ENCODE data around the gene RUVBL1.

RUVBL1 gene

DNA sequence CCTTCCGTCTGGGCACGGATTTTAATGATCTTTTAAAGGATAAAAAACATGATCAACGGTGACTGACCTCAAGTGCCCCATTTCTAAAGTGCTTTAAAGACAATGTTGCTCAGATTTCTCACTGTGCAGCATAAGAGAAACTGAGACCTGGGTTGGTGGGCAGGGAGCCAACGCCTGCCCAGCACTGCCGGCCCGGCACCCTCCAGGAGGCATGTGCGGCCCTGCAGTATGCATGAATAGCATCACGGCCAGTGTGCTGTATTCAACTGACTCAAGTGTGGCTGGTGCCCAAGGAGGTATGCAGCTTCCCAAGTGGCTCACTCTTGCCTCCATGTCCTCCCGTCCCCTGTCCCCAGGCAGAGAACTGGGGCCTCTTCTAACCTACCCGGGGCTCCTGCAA, 41.1 kb downstream of the RUVBL1 start:
- DNase-seq (ENCODE audit: low spot score), result no peak

DNA sequence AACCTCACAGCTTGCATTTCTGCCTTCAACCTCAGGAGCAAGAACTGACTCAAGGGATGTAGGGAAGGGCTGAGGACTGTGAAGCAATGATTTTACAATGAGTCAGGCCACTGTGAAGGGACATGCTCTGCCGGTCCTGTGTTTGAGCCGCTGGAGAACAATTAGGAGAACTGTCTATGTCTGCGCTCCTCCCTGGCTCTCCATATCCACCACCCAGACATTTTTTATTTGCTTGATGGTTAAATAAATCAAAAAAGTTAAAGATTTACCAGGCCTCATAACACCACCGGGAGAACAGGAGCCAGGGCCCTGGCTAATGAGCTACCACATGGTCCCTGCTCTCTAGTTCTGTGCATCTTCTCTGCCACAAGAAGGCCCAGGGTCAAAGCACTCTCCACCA, 41.8 kb downstream of the RUVBL1 start:
- DNase-seq (ENCODE audit: low spot score), result no peak

DNA sequence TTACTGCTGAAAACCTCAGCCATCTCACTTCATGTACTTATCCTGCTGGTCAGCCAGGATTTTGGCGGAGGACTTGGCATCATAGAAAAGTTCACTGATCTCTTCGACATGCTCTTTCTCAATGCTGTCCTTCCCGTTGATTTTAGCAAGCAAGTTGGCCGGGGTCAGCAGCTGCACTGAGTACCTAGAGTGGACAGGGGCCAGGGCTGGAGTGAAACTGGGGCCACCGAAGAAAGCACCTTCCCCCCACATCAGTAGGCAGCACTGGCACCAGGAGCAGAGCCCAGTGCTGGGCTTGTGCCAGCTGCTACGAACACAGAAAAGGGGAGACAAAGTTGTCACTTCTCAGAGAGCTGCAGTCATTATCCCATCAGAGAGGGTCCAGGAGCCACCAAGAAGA, 42.4 kb downstream of the RUVBL1 start:
- DNase-seq (ENCODE audit: low spot score), result no peak

DNA sequence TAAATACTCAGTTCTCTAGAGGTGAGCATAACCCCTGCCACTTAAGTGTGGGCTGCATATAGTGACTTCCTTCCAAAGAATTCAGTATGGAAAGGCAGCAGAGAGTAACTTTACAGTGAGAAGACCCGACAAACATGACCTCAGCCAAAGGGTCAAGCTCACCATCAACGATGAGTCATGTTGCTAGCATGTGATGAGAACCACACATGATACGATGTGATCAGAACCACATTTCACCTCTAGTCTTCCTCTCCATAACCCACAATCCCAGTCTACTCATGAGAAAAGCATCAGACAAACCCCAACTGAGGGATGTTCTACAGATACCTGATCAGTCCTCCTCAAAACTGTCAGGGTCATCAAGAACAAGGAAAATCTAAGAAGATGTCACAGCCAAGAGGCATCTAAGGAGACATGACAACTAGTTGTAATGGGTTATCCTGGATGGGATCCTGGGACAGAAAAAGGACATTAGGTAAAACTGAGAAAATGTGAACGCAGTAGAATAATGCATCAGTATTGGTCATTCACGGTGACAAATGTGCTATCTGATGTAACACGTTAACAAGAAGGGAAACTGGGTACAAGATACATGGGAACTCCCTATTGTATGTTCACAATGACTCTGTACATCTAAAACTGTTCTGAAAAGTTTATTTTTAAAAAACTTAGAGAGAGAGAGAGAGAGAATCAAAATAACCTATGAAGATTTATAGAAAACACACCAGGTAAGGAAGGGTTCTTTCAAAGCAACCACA, 43.1 kb downstream of the RUVBL1 start:
- DNase-seq (ENCODE audit: low spot score), result no peak

DNA sequence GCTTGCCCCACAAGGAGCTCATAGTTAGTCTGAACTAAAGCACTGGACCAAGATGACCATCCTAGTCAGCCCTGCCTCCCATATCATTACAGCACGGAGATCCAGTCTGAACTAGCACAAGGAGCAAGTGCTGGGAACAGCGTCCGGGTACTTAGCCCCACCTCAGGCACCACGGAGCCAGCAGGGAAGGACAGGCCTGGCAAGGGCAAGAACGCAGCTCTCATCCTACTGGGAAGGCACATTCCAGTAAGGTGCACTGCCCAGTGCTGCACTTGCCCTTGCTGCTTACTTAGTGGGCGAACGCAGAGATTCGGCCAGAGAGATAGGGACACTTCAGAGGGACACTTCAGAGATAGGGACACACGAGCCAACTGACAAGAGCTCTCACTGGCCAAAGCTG, 43.8 kb downstream of the RUVBL1 start:
- no peak for DNase-seq (ENCODE audit: low spot score)

DNA sequence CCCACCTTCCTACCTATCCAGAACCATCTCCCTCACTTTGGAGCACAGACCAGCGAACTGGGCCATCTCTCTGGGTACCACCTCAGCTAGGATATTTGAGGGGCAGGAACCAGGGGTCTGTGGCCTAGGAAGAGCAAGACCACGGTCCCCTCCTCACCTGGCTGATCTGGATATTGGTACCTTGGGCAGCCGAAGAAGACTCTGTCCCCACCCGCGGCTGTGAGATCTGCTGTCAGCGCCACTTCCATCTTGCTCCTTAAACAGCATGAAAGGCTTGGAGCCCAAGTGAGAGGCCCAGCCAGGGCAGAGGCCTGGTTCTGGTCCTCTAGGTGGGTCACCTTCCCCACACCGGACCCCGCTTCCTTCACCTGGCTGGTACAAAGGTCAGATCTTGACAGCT, 44.7 kb downstream of the RUVBL1 start:
- DNase-seq (ENCODE audit: low spot score), result no peak

DNA sequence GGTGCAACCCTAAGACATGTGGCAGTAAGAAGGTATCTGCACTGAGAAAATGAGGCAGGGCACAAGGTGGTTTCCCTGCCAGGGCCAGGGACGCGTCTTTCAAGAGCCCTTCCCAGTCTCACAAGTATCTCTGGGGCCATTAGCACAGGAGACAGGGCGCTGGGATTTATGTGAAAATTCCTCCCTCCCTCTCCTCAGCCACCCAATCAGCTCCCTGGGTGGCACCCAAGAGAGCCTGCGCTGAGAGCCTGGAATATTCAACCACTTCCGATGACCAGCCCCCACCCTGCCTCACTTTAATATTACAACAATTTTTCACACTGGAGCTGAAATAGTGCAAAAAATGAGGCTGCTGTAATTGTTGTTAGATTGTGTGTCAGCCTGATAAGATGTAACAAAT, 45.3 kb downstream of the RUVBL1 start:
- DNase-seq (ENCODE audit: low spot score), result no peak

DNA sequence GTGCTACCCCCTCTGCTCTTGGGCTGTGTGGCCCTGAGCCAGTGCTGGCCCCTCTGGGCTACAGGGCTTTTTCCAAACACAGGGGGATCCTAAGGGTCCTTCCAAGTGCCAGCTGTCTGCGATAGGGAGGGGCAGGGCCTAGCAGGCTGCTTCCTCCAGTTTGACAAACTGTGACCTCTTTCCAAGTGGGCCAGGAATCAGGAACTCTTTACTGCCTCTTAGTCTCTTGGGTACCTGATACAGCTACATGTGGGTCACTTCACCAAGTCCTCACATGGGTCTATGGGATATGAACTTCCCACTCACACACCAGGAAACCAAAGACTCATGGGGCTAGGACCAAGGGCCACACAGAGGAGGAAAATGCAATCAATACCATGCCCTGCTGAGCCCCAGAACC, 45.9 kb downstream of the RUVBL1 start:
- no peak for DNase-seq (ENCODE audit: low spot score)

DNA sequence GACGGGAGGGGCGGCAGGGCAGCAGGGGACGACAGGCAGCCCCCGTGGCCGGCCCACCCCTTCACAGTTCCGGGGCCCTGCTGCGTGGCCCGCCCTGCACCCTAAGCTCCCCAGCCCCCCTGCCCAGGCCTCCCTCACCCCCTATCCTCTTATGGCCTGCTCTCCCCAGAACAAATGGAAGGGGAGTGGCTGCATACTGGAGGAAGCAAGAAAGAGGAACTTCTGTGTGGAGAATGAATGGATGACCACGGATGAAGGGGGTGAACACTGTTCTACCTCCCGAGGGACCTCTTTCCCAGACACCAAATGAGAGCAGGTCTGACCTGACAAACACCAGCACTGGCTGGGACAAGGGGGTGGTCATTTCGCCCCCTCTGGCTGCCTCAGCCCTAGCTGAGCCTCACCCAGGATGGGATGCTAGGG, 46.4 kb downstream of the RUVBL1 start:
- DNase-seq (ENCODE audit: low spot score), result peak; percentile 8

DNA sequence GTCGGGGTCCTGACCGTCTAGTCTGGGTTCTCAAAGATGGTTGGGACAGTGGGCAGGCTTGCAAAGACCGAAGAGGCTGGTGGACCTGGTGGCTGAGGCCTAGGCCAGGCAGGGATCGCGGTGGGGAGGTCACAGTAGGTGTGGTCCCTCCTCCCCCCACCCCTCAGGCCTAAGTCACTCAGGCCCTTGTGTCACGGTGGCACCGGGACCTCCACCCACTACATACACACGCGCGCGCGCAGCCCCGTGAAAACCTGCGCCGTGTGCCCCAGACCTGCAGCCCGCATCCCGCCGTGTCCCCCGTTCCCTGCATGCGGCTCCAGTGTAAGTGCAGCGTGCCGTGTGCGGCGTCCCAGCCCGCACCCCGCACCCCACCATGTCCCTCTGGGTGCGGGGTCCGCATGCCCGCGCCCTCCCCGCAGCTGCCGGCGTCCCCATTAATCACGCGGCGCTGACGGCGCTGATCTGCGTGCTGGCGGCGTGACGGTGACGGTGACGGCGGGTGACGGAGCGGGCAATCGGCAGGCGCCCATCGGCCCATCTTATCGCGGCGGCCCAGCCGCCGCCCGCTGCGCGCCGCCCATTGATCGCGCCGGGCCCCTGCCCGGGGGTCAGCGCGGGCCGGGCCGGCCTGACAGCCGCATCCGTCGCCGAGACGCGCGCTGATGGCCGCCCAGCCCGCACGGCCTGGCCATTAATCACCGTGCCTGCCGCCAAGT, 47.0 kb downstream of the RUVBL1 start:
- DNase-seq (ENCODE audit: low spot score), result peak; percentile 50

DNA sequence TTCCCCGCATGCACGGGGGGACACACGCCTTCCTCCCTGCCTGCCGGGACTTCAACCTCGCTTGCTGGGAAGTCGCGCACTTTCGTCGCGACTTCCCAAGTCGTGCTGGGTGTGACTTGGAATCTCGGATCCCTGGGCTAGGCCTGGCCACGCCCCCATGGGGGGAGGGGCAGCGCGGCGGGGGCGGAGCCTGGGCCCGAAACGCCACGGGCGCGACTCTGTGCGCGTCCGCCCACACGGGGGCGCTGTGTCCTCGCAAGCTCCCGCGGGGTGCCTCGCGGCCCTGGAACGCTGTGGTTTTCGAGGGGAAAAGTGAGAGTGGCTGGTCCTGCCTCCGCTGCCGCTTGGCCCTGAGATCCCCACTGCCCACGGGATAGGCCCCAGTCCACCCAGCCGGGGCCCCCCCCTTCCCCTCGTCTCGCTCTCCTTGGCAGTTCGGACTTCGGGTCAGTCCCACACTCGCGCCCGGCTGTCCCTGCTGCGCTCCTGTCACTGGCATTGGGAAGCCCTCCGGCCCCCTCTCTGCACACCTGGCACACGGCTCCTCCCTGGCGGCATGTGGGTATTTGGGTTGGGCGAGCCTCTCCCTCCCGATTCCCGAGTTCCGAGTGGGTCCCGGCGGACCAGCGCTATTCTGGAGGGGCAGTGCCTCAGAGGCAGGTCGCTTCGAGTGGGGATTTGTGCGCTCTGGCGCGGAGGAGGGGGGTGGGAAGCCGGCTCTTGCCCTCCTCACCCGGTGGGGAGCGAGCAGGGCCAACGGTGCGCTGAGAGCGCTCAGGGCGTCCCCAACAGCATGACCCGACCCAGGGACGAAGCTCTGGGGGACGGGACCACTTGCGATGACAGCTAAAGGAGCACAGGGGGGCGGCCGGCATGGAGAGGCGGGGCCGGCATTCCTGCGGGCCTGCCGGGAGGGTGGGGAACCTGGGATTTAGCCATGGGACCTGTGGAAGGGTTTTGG, 47.8 kb downstream of the RUVBL1 start:
- DNase-seq (ENCODE audit: low spot score), result peak; percentile 85

DNA sequence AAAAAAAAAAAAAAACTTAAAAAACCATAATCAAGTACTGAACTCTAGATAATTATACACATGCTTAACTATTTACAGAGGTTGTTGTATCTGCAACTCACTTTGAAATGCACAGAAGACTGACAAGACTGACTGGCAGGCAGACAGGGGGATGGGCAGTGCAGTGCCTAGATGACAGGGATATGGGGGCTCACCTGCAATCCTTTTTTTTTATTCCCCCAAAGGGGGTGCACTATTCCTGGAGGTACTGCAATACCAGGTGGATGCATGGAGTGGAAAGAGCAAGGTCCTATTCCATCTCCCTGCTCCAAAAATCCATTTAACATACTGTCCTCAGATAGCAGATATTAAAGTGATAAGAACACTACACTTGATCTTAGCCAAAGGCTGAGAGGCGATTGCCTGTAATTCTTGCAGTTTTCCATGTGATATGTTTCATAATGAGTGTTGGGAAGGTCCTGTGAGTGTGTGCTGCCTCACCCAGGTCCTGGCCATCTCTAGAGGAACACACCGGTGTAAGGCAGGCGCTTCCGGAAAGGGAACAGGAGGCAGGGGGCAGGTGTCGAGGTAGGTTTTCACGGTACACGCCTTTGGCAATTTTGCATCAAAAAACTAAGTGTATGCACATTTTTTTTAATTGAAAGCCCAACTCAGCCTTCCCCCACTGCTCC, 48.6 kb downstream of the RUVBL1 start:
- DNase-seq (ENCODE audit: low spot score), result no peak

DNA sequence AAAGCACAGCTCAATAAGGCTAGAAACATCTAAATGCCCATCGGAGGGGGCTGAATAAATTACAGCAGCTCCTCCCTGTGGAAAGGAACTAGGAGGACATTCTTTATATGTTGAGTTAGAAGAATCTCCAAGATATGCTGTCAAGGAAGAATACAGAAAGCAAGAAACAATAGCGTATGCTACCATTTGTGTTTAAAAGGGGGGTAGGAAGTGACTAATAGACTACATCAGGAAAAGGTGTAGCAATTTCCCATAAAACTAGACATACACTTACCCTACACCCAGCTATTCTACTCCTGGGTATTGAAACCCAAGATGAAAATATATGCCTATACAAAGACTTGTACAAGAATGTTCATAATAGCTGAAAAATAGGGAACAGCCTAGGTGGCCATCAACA, 49.8 kb downstream of the RUVBL1 start:
- no peak for DNase-seq (ENCODE audit: low spot score)

DNA sequence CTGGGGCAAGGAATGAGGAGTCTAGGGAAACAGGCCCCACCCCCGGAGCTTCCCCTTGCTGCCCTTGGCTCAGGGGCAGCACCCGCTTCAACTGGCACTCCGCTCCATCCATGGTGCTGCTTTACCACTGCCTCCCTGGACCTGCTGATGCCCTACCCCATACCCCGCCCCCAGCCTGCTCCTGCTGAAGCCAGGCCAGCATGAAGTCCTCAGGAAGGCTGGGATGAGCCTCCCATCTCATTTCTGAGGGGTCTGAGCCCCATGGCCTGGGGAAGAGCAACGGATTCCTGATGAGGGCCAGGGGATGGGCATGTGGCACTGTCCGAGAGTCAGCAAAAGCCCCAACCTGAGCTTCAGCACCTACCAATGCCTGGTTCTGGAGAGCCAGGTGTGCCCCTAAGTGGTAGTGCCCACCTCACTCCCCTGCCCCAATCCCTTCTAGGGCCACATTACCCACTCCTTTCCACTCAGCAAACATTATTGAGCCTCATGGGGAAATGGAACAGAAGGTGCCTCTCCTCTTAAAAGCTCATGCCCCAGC, 50.4 kb downstream of the RUVBL1 start:
- DNase-seq (ENCODE audit: low spot score), result no peak

DNA sequence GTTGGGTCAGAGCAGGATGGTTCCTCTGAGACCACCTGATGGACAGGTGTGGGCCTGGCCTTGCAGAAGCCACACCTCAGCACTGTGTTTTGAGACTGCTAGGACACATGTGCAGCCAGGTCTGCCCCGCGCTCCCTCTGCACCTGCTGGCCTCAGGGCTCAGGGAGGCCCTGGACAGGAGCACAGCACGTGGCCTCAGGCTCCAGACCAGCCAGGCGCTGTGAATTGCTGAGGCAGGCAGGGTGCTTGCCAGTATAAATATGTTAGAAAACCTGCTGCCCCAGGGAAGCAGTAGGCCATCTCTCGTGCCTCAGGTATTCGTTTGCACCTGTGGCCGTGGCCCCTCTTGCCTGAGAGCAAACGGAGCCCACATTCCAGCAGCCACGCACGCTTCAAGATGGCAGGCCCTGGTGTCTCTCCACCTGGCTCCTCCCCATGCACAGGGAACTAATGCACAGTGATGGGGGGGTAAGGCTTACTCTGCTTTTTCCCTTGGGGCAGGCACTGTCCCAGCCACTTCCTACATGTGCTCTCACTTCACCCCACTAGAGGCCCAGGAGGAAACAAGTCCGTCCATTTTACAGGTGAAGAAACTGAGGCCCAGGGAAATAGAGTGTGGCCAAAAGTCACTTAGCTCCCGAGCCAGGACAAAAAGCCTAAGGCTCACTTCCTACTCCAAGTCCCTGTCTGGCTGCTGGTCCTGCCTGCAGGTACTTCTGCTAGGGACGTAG, 51.0 kb downstream of the RUVBL1 start:
- DNase-seq (ENCODE audit: low spot score), result no peak

DNA sequence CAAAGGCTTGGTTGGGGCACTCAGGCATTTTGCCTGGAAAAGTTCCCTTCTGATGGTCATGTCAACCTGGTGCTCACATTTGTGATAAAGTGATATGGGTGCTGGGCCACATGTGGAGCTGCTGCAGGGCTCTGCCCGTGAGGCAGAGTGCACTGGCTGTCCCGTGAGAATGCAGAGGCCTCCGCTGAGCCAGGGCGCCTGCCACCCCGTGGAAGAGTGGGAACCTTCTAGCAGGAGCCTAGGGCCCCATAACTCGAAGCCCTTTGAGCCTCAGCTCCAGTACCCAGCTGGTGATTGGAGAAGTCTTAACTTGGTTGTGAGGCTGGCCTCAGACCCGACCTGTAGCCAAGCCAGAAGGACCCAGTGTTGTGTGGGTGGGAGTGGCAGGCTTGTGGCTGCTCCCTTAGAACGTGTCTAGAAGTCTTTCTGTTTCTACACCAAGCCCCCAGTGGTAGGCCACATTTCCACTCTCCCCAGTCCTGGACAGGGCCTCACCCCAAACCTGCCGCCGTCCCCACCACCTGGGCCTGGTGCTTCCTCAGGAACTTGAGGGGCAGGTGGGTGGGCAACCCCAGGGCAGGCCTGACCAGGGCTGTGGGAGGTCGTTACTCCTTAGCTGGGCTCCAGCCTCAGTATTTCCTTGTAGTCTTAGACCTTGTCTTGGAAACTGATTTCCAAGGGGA, 51.7 kb downstream of the RUVBL1 start:
- no peak for DNase-seq (ENCODE audit: low spot score)

DNA sequence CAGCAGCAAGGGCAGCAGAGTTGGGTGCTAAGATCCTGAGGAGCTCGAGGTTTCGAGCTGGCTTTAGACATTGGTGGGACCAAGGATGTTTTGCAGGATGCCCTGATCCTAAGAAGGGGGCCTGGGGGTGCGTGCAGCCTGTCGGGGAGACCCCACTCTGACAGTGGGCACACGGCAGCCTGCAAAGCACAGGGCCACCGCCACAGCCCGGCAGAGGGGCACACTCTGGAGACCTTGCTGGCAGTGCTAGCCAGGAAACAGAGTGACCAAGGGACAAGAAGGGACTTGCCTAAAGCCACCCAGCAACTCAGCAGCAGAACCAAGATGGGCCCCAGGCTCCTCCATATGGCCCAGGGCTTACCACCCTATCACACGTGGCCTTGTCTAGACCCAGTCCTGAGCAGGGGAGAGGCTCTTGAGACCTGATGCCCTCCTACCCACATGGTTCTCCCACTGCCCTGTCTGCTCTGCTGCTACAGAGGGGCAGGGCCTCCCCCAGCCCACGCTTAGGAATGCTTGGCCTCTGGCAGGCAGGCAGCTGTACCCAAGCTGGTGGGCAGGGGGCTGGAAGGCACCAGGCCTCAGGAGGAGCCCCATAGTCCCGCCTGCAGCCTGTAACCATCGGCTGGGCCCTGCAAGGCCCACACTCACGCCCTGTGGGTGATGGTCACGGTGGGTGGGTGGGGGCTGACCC, 52.6 kb downstream of the RUVBL1 start:
- DNase-seq (ENCODE audit: low spot score), result no peak

DNA sequence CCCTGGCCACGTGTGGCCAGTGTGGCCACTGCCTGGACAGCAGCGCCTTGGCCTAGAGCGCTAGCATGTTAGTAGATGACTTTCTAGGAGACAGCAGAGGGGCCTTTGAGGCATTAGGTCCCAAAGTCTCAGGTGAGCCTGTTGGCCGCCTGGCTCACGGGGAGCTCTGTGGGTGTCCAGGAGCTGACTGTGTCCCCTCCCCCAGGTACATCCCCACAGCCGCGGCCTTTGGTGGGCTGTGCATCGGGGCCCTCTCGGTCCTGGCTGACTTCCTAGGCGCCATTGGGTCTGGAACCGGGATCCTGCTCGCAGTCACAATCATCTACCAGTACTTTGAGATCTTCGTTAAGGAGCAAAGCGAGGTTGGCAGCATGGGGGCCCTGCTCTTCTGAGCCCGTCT, 54.3 kb downstream of the RUVBL1 start:
- DNase-seq (ENCODE audit: low spot score), result no peak

DNA sequence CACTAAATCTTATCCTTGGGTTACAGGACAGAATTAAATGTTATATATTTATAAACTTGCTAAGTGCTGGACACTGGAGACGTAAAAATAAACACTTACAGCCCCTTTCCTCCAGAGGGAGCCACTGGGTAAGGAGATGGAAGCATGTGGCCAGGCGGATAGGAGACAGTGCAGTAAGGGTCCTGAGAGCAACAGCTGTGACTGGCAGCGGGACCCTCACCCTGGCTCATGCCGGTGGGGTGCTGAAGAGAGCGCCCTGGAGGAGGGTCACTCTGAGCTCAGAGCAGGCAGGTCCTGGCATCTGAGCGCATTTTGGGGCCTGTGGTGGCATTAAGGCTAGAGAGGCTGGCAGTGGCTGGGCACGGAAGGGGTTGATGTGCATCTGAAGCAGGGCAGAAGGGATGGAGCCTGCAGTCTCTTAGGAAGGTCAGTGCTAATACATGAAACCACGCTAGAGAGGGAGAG, 55.4 kb downstream of the RUVBL1 start:
- DNase-seq (ENCODE audit: low spot score), result peak; percentile 53

DNA sequence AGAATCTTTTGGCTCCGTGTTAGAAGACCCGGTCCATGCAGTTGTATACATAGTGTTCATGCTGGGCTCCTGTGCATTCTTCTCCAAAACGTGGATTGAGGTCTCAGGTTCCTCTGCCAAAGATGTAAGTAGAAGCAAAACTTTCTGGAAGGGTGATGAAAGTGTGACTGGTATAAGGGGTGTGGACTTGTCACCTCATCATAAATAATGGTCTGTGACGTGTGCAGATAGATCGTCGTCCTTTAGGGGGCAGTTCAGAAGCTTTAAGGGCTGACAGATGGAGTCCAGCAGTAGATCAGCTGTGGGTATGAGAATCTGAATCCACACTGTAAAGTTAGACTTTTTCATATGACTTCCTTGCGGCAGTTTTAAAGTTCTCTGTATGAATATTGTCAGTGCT, 56.1 kb downstream of the RUVBL1 start:
- DNase-seq (ENCODE audit: low spot score), result peak; percentile 12
